Stimulated activated CD4-positive, alpha-beta T cell treated with anti-CD3 and anti-CD28 coated beads, TNF-alpha, amount 100 ng/mL, for 1 hour (primary cell): ENCODE data around the gene DCAF12L1.

ENCODE experiments used
- DNase-seq, 3 donors: peaks; one replicate each; pipeline ENCODE4 v3.0.0-alpha.2; 2020; ENCODE audit warnings: low read depth in 3 of 3, low spot score in 1 of 3

DCAF12L1 gene

GRCh38 chrX:126552313-126553022, at the start of gene DCAF12L1:
Gene DCAF12L1 (minus strand): TSS chrX:126552814. CDS start chrX:126552608, 206 bp downstream.
- DNase-seq, result no peak

- no peak for DNase-seq
Measured at GRCh38 chrX:126580877-126581276, 28.3 kb upstream of the DCAF12L1 start.

GRCh38 chrX:126575911-126576310, 23.3 kb upstream of the DCAF12L1 start:
- DNase-seq, result no peak

GRCh38 chrX:126557151-126557550, 4.5 kb upstream of the DCAF12L1 start:
- DNase-seq, result no peak

GRCh38 chrX:126551725-126552312, 795 bp downstream of the DCAF12L1 start:
- DNase-seq, result no peak

- DNase-seq, result no peak
Measured at GRCh38 chrX:126551306-126551705, 1.3 kb downstream of the DCAF12L1 start.

- no peak for DNase-seq
Measured at GRCh38 chrX:126550816-126551215, 1.8 kb downstream of the DCAF12L1 start.

GRCh38 chrX:126509923-126510322, 42.7 kb downstream of the DCAF12L1 start:
- no peak for DNase-seq
